ENCODE measurements around the gene TPRG1. TPM values are rescaled to one million over a fixed set of nuclear protein-coding genes. Genes with fewer than 3 reads are reported as not detected.
A peak's percentile ranks its signal among the peaks of the same experiment; 100 is the strongest.

Gene TPRG1
- total and polyA plus RNA-seq, 2 of the 4 experiments (the other 2 are of a cell fraction), result 0.17 TPM; not detected in 1

DNA sequence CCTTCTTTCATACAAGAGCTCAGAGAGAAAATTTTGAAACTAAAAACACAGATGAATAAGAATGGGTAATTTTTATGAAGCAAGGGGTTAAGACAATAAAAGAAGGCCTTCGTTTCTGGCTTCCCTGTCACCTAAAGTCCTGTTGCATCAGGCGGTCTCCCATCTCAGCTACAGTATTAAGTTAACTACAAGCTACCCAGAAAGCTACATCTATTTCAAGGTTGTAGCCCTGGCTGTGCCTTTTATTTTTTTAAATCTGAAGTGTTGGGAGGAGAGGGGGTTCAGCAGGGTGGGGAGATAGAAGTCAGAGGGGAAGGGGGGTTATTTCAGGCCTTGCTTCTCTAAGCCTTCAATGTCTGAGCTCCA, 183.3 kb downstream of the TPRG1 start:
- POLR2A ChIA-PET (ENCODE audit: unreplicated experiment), result interaction anchor here (1.2 kb wide), 1 partner anchor 52 kb away, joined by 4 read pairs; no protein-coding TSS in a partner anchor
- peaks cover 3% of the 10 kb centered on the region for H3K27me3 ChIP-seq (ENCODE audit: control insufficient read depth, insufficient read depth, low read length)
- dilution Hi-C loops (cut with HindIII; ENCODE audit: low sequenced_read_pairs, unreplicated experiment), result no loop called here
- no peak overlapping the region for H3K4ac ChIP-seq (ENCODE audit: low read depth, low read length)
- no peaks in the 10 kb centered on the region for H3K79me1 ChIP-seq (ENCODE audit: low read depth in 1 of 2, low read length in 2 of 2)
- in situ Hi-C loops (cut with MboI; ENCODE audit: low sequenced_read_pairs), result no loop called here
- CTCF ChIA-PET, result interaction anchor here (0.8 to 1.5 kb wide), 4 partner anchors 10 to 84 kb away, joined by 3 to 5 read pairs (median 4); no protein-coding TSS in a partner anchor
- H3K4me1 ChIP-seq (ENCODE audit: control insufficient read depth, insufficient read depth, low read length), result peaks cover 5% of the 10 kb centered on the region; the same call in 1 of the 2 replicates
- H4K8ac ChIP-seq (ENCODE audit: low read depth in 2 of 2, low read length in 2 of 2), result no peak overlapping the region; a peak in 1 of 4 replicates
- no peak overlapping the region for H3K56ac ChIP-seq (ENCODE audit: extremely low read depth, insufficient read depth, low read length)
- H3K4me3 ChIP-seq (ENCODE audit: insufficient read depth, low read depth, low read length), result no peak overlapping the region
- peak overlapping the region; percentile 44; the same call in 1 of the 2 replicates for H4K5ac ChIP-seq (ENCODE audit: low read depth, low read length)
- no peak overlapping the region for H3K4me2 ChIP-seq (ENCODE audit: low read depth, low read length)
- H3K27ac ChIP-seq (ENCODE audit: insufficient read depth, low read length), result peak overlapping the region; percentile 44; the same call in 1 of the 2 replicates
- DNase-seq (no peak), ATAC-seq (ENCODE audit: low read depth) (no peak)
- no peak overlapping the region for H2BK5ac ChIP-seq (ENCODE audit: low read depth, low read length, poor library complexity, severe bottlenecking)
- no peak overlapping the region for H2AFZ ChIP-seq (replicated peaks; ENCODE audit: low read length, poor library complexity)
- H4K20me1 ChIP-seq (ENCODE audit: insufficient read depth, low read length), result no peaks in the 10 kb centered on the region
- peak overlapping the region; percentile 54; the same call in 1 of the 2 replicates for H3K18ac ChIP-seq (ENCODE audit: low read depth, low read length)
- no peak overlapping the region for H3K23ac ChIP-seq (ENCODE audit: low read depth, low read length)
- H3K36me3 ChIP-seq (ENCODE audit: control insufficient read depth, insufficient read depth, low read length), result no peaks in the 10 kb centered on the region
- TF ChIP-seq RFX5 (IDR thresholded peaks at IDR 0.05; ENCODE audit: low read depth, low read length) (no peak), CEBPB (IDR thresholded peaks at IDR 0.05; ENCODE audit: low read depth, low read length) (peak; percentile 22; the same call in 1 of the 2 replicates)
- H2BK15ac ChIP-seq (ENCODE audit: low read depth, low read length), result no peak overlapping the region
- peak overlapping the region; percentile 62; the same call in 1 of the 2 replicates for H2BK120ac ChIP-seq (ENCODE audit: low read depth, low read length)
- peak overlapping the region; percentile 45; the same call in 1 of the 2 replicates for H2BK20ac ChIP-seq (ENCODE audit: low read depth, low read length)
- no peak overlapping the region for H2AK5ac ChIP-seq (ENCODE audit: low read depth, low read length)
- no TSS peak for BruUV-seq (replicated peaks)
- H4K91ac ChIP-seq (ENCODE audit: insufficient read depth, low read depth, low read length), result no peak overlapping the region
- H2AK9ac ChIP-seq (replicated peaks; ENCODE audit: low read depth, low read length, poor library complexity), result no peak overlapping the region
- H3K9ac ChIP-seq (ENCODE audit: low read depth, low read length), result no peak overlapping the region
- WGBS, 2 experiments (ENCODE audit: extremely low coverage in 2 of 2, insufficient read length in 1 of 2), result no CpG with 5 or more reads among the region's 2 CpGs
- H3K9me3 ChIP-seq (ENCODE audit: control insufficient read depth, insufficient read depth, low read length), result no peaks in the 10 kb centered on the region
- intact Hi-C loops (cut with micrococcal nuclease), result no loop called here
- no peaks in the 10 kb centered on the region for H3K9me1 ChIP-seq (ENCODE audit: insufficient read depth, low read length)
- no peak overlapping the region for H3K14ac ChIP-seq (replicated peaks; ENCODE audit: low read depth, low read length)
